KOPT-K1 (cell line): ENCODE results near the gene LRP1-AS.
A peak's percentile ranks its signal among the peaks of the same experiment; 100 is the strongest.

Experiments
- H3K27ac ChIP-seq: fragments of 200-600 bp; sonication (generic); 2 replicates; pipeline ENCODE4 v1.5.1; 2016; ENCODE audit warnings: antibody characterized with exemption, mild to moderate bottlenecking, low read depth, low read length; ENCODE audit not compliant: poor library complexity, severe bottlenecking
- H3K36me3 ChIP-seq: fragments of 200-600 bp; sonication (generic); 2 replicates; pipeline ENCODE4 v1.5.1; 2017; ENCODE audit warnings: antibody characterized with exemption, mild to moderate bottlenecking, low read length, moderate library complexity; ENCODE audit not compliant: insufficient read depth
- H3K9me3 ChIP-seq: fragments of 200-600 bp; sonication (generic); 2 replicates; pipeline ENCODE4 v1.5.1; 2017; ENCODE audit warnings: antibody characterized with exemption, low read length, mild to moderate bottlenecking; ENCODE audit not compliant: insufficient read depth, poor library complexity, severe bottlenecking

Gene LRP1-AS

DNA sequence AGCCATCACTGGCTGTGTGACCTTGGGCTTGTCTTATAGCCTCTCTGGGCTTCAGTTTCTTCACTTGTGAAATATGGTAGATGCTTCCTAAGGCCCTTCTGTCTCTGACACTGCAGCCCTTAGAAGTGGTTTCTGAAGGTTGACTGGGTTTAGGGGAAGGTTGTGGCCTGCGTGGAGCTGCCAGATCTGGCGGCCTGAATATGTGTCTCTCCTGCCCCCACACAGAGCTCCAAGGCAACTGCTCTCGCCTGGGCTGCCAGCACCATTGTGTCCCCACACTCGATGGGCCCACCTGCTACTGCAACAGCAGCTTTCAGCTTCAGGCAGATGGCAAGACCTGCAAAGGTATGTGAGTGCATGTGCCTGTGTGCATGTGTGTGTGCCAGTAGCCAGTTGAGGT lies 4.0 kb downstream of the LRP1-AS start:
- H3K27ac ChIP-seq: peak overlapping the region; percentile 27
- no peaks in the 10 kb centered on the region for H3K9me3 ChIP-seq
- H3K36me3 ChIP-seq: no peaks in the 10 kb centered on the region

DNA sequence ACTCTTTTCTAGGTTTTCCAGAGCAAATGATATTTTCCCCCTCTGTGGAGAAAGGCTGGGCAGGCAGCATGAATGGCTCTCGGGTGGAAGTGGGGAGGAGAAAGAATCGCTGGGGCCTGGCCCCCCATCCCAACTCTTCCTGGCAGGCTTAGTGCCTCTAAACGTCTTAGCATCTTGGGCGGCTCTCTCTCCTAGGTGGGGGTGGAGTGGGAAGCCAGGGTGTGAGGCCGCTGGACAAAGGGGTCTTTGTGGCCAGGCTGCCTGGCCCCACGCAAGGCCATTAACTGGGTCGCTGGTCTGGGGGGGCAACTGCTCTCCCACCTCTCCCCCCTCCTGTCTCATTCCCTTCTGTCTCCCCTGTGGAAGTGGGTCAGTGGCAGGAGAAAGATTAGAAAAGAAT lies 4.7 kb downstream of the LRP1-AS start:
- H3K36me3 ChIP-seq: no peaks in the 10 kb centered on the region
- H3K9me3 ChIP-seq: no peaks in the 10 kb centered on the region
- no peak overlapping the region for H3K27ac ChIP-seq

DNA sequence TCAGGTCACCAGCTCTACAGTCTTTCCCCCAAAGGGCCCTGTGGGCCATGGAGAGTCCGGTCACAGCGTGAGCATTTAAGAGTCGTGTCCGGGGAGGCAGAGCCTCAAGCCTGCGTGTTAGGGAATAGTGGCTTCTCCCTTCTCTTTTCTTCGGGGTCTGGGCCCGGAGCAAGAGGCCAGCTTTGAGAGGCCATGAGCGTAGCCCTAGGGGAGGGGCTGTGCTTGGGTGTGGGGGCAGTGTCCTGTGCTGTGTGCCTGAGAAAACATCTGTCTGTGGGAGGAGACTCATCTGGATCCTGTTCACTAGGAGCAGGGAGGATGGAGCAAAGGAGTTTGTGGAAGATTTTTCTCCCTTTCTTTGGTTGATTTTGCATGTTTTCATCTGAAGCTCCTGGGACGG lies 5.3 kb downstream of the LRP1-AS start:
- H3K9me3 ChIP-seq: no peaks in the 10 kb centered on the region
- no peaks in the 10 kb centered on the region for H3K36me3 ChIP-seq
- H3K27ac ChIP-seq: no peak overlapping the region

DNA sequence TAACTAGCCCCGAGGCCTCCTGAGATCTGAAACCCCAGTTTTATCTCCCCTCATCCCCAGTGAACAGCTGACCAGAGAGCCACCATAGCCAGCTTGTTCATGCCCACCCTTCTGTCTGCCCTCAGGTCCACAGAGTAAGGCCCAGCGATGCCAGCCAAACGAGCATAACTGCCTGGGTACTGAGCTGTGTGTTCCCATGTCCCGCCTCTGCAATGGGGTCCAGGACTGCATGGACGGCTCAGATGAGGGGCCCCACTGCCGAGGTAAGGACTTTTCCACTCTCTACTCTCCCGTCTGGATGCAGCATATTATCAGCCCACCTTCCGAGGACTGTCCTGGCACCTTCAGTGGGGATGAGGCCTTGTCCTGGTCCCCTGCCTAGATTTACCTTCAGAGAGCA lies 6.2 kb downstream of the LRP1-AS start:
- no peaks in the 10 kb centered on the region for H3K36me3 ChIP-seq
- H3K27ac ChIP-seq: no peak overlapping the region

DNA sequence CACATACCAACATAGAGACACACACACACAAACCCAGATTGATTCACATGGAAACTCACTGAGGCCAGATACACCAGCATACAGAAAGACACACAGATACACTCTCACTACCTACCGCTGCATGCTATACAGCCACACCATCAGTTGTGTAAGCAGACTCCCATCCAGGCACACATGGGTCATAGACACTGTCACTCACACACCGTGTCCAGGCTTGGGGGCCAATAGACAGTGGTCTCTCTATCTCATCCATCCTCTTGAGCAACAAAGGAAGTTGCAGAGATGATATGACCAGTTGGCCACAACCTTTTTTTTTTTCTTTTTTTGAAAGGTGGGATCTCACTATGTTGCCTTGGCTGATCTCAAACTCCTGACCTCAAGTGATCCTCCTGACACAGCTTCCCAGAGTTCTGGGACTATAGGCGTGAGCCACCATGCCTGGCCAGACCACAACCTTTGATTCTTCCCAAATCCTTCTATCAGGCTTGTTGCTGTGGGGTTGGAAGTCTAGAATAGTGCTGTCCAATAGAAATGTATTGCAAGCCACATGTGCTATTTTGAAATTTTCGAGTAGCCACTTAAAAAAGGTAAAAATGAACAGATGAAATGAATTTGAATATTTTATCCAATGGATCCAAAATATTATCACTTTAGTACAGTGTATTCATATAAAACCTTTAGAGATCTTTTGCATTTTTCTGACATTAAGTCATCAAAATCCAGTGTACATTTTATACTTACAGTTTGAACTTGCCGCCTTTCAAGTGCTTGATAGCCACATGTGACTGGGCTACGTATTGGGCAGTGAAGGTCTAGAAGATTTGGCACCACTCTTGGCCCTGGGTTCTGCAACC lies 7.4 kb downstream of the LRP1-AS start:
- no peaks in the 10 kb centered on the region for H3K9me3 ChIP-seq
- H3K27ac ChIP-seq: no peak overlapping the region
- H3K36me3 ChIP-seq: no peaks in the 10 kb centered on the region

More for the DNA sequence above, 6.2 kb downstream of the LRP1-AS start:
- H3K9me3 ChIP-seq: no peaks in the 10 kb centered on the region

DNA sequence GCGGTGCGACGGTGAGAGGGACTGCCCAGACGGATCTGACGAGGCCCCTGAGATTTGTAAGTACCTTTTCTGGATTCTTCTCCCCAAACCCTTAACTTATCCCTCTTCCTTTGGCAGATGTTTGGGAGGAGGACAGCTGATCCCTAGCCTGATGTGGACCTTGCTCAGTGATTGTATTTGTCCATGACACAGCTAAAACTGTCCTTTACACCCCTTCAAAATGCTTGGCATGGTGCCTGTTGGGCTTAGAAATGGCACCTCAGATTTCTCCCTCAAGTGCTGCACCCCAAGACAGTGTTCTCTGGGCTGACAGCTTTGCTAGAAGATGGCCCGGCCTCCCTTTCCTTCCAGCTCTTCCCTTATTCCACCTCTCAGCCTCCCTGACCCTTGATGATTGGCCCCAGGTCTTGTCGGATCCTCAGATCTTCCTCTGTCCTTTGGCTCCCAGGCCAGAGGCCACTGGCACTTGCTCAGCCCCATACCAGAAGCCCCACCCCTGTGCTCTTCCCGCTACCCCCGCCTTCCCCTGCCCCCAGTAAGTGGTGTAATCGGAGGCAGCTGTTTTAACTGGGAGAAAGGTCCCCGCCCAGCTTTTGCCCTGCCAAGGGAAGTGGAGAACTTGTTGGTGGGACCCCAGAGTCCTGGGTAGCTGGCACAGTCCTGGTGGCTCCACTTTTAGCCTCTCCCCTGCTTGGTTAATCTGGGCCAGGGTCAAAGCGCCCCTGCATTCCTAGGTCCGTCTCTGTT lies 8.7 kb downstream of the LRP1-AS start:
- Histone ChIP-seq H3K27ac (no peak overlapping the region), H3K36me3 (no peaks in the 10 kb centered on the region), H3K9me3 (no peaks in the 10 kb centered on the region)

DNA sequence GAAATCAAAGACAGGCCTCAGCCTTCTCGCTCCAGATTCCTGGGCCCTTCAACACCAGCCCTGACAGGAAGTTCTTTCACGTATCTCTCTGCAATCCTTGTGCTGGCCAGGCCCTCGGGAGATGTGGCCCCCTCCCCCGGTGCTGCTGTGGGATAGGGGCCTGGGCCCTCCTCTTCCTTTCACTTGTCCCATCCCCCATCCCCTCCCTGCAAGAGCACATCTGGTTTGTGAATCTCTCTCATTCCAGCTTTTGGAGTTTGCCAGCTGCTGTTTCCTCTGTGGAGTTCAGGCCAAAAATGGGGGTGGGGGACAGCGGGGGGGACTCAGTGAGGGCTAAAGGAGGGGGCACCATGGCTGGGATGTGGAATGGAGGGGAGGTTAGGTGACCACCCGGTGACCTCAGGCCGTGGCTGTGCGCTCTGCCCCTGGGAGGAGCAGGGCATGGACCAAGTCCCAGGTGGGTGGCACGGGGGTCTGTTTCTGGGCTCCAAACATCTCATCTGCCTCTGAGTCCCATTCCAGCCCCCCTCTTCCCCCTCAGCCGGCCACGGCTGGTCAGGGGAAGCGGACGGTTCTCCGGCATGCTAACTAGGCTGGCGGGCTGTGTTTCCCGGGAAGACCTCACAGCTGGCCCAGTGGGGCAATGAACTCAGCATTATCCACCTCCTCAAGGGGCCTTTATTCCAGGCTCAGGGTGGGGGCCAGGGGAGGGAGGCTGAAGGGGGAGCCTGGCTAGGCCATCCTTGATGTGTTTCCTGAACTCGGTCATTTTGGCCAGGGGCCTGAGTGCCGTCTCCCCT lies 11.7 kb downstream of the LRP1-AS start:
- H3K36me3 ChIP-seq: no peaks in the 10 kb centered on the region
- no peak overlapping the region for H3K27ac ChIP-seq
- no peaks in the 10 kb centered on the region for H3K9me3 ChIP-seq

DNA sequence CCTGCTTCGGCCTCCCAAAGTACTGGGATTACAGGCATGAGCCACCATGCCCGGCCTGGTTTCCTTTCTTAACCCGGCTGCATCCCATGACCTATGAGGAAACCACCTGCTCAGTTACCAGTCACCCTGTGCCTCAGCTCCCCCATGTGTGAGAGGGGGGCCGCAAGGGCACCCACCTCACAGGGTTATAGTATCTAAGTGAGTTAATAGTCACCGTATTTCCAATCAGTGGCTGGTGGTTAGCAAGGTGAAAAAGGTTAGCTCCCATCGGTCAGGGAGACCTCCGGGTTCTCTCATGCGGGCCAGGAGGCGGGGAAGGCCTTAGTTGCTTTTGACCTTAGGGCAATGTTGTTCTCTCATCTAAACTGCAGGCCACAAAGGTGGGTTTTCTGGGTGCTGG lies 12.5 kb downstream of the LRP1-AS start:
- H3K9me3 ChIP-seq: no peaks in the 10 kb centered on the region
- no peak overlapping the region for H3K27ac ChIP-seq
- H3K36me3 ChIP-seq: no peaks in the 10 kb centered on the region

DNA sequence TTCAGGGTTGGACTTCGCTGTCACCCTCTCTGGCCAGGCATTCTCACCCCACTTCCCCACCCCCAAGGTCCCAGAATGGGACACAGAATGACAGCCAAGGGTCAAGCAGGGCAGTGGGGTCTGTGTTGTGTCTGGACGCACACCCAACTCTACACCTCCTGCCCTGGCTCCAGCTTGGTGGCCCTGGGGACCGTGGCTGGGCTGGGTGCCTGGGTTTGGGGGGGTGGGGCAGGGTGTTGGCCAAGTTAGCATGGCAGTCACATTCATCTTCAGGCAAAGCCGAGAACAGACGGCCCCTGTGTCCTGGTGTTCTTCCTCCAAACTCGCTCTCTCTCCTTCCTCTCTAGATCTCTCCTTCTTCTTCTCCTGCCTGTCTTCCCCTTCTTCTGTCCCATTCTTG lies 13.5 kb downstream of the LRP1-AS start:
- H3K9me3 ChIP-seq: no peaks in the 10 kb centered on the region
- H3K27ac ChIP-seq: no peak overlapping the region
- no peaks in the 10 kb centered on the region for H3K36me3 ChIP-seq

DNA sequence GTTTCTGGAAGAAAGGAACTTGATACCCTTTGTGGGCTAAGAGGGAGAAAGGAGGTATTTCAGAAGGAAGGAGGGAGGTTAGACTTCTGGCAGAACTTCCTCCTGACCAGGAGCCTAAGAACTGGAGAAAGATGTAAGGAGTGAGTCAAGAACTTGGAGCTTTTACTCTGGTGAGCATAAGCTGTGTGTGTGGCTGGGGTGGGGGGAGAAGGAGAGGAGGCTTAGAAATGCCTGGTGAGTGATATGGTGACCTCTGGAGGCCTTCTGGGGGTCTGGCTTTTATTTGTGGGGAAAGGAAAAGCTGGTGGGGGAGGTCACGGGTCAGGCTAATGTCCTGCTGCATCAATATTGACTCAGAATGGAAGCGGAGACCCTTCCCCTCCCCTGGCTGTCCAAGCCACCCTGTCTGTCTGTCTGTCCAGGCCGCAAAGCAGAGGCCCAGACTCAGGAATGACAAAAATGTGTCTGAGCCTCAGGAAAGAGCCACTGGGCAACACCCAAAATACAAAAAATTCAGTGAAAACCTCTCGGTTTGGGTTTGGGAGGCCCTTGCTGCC lies 14.3 kb downstream of the LRP1-AS start:
- Histone ChIP-seq H3K27ac (no peak overlapping the region), H3K36me3 (no peaks in the 10 kb centered on the region), H3K9me3 (no peaks in the 10 kb centered on the region)

DNA sequence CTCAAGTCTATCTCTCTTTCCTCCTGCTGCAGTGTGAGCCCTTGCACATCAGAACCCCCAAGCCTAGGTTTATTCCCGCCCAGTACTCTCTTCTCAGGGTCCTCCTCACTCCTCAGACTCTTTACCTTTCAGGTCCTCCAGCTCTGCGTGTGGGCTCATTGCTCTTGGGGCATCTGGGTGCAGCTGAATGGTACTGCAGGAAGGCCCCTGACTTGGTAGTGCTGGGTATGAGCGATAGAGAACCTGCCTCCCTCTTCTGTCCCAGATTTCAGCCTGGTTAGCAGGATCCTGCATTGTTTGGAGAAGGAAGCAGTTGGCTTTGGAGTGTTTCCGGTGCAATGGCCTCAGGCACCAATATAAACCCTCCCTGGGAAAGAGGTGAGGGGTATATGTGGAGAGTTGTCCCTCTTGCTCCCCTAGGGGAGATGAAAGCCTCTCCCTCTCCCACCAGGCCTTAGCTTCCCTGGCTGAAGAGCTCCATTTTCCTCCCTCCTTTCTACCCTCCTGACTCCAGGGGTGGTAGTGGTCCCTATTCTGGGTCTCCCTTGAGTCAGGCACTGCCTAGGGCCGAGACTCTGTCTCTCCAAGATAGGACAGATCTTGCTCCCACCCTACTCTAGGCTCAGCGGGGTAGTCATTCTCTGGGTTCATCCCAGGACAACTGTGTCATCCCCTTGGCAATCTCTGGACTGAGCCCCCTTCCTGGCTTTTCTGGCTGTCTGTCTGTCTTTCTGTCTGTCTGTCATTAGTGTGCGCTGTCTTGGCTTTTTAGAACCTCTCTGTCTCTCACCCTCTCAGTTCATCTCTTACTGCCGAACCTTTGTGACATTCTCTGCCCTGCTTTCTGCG lies 15.3 kb downstream of the LRP1-AS start:
- no peaks in the 10 kb centered on the region for H3K36me3 ChIP-seq
- no peaks in the 10 kb centered on the region for H3K9me3 ChIP-seq
- H3K27ac ChIP-seq: no peak overlapping the region

DNA sequence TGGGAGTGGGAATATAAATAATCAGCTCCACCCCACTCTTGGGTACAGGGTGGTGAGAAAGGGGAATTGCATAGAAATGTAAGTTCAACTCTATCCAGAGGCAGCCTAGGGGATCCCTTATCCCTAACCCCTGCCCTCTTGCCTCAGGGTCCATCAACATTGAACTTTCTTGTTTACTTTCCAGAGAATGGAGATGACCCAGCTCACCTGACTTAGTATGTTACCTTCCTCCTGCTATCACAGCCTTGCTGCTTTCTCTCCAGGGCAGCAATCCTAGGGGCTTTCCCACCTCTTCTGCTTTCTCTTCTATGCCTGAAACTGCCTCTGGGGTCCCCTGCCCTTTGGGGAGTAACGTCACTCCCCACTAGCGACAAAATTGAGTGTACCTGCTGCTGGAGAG lies 16.5 kb downstream of the LRP1-AS start:
- H3K36me3 ChIP-seq: no peaks in the 10 kb centered on the region
- no peak overlapping the region for H3K27ac ChIP-seq
- no peaks in the 10 kb centered on the region for H3K9me3 ChIP-seq

DNA sequence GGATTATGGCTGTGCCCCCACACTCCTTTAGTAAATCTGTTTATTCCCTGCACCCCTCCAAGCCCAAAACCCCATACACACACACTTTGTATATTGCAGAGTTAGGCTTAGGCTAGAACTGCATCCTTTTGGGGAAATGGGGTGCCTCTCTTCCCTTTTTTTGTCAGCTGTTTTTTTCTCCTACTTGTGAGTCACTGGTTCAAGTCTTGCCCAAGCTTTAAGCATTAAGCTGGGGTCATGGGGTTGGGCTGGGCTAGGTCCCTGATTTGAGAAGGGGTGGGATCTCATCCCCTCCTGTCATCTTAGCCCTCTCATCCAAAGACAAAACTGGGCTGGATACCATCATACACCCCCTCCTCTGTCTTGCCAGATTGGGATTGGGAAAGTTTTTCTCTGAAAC lies 17.5 kb downstream of the LRP1-AS start:
- Histone ChIP-seq H3K9me3 (no peaks in the 10 kb centered on the region), H3K27ac (no peak overlapping the region), H3K36me3 (no peaks in the 10 kb centered on the region)

DNA sequence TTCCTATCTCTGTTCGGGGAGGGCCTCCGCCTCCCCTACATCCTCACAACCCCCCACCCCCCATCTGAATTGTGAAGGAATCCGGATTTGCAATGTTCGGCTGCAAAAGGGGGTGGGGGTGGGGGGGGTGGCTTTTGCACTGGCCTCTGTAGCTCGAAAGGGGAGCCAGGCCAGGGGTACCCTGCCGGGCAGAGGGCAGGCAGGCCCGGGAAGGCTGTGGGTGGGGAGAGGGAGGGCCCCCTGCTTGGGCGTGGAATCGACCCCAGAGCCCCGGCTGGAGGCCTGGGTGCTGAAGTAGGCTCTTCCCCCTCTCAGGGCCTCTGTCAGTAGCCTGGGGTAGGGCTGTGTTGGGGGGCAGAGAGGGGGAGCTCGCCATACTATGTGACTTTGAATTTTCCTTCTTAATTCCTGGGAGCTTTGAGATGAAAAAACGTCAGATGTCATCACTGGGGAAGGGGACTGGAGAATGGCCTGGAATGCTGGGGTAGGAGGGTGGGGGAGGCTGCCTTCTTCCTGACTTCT lies 18.0 kb downstream of the LRP1-AS start:
- H3K27ac ChIP-seq: no peak overlapping the region
- no peaks in the 10 kb centered on the region for H3K36me3 ChIP-seq
- no peaks in the 10 kb centered on the region for H3K9me3 ChIP-seq
